ENCODE results near the gene SLC1A2.

The SLC1A2 gene

GRCh38 chr11:35218956-35219355 lies 200.4 kb downstream of the SLC1A2 start:
- no peak for DNase-seq (ENCODE audit: low spot score)

DNA sequence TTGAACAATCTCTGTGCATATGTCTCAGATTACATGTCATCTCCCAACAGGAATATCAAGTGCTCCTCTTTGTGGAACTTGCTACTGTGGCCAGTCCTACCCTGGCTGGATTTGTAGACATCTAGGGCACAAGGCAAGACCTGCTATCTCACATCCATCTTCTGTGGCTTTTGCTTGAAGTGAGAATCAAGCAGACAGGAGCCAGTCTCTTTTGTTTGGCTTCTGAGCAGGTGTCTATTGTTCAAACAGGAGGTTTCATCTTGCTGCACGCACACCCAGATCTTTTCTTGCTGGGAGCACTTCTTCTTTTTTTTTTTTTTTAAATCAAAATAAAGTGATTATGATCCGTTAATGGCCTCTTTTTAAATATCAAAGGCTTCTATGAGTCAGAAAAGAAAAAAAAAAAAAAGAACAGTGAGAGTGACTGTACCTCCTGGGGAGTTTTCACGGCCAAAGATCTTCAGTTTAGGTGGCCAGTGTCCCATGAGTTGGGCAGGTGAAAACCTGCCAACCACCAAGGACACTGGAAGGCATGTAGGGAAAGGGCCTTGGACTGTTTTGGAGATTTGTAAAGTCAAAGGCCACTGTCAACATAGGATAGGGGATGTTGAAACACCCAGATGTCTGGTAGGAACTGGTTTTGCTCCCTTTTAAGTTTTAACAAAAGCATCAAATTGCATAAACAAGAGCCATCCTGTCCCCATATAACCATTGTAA lies 202.2 kb downstream of the SLC1A2 start:
- DNase-seq (ENCODE audit: low spot score) = no peak

GRCh38 chr11:35215945-35216344 lies 203.4 kb downstream of the SLC1A2 start:
- DNase-seq (ENCODE audit: low spot score) = no peak

DNA sequence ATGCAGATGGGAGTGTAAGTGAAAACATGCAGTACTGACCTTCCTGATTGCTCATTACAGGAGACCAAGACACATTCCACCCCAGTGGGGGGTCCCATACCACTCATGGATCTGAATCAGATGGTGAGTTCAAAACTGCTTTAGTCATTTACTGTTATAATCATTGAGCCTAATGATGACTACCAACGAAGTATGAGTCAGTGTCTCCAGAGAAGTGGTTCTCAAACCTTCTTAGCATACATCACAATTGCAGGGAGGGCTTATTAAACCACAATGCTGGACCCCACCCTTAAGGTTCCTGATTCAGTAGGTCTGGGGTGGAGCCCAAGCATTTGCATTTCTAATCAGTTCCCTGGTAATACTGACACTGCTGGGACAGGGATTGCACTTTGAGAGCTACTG lies 204.6 kb downstream of the SLC1A2 start:
- DNase-seq (ENCODE audit: low spot score) = no peak

GRCh38 chr11:35214226-35214770 lies 205.1 kb downstream of the SLC1A2 start:
- DNase-seq (ENCODE audit: low spot score) = no peak

DNA sequence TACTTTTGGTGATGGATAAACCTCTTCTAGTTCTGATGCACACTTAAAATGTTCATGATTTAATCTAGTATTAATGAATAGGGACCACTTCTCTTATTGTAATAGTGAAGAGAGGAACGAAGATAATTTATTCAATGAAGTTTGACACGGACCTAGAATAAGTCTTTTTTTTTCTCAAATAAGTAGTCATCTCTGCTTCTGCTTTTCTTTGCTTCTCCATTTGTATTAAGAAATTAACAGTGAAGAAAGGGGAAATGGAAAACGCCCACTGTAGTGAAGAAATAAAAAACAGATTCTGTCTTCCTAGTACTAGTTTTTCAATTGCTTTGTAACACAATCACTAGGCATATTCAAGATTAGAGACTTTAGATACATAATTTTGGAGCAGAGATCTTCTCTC lies 207.4 kb downstream of the SLC1A2 start:
- DNase-seq (ENCODE audit: low spot score) = no peak

GRCh38 chr11:35210876-35211546 lies 208.3 kb downstream of the SLC1A2 start:
- no peak for DNase-seq (ENCODE audit: low spot score)

DNA sequence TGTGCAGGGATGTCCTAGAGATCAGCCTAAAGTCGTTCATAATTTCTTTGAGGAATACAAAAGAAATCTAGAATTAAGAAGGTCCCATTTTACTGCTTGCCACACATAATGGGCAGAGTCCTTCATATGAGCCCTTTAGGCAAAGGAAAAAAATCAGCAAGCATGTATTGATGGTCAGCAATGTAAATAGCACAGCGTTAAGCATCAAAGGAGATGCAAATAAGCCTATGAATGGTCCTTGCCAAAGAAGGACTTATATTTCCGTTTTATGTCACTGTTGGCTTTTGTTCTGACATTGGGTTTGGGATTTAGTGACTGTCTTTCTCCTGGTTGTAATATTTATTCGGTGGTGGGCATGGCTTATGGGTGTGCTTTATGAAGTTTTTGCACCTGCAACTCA lies 210.6 kb downstream of the SLC1A2 start:
- no peak for DNase-seq (ENCODE audit: low spot score)

- DNase-seq (ENCODE audit: low spot score) = no peak
These were observed 211.6 kb downstream of the SLC1A2 start for GRCh38 chr11:35207471-35208403.

- DNase-seq (ENCODE audit: low spot score) = no peak
These were observed 212.7 kb downstream of the SLC1A2 start for GRCh38 chr11:35206616-35207015.

DNA sequence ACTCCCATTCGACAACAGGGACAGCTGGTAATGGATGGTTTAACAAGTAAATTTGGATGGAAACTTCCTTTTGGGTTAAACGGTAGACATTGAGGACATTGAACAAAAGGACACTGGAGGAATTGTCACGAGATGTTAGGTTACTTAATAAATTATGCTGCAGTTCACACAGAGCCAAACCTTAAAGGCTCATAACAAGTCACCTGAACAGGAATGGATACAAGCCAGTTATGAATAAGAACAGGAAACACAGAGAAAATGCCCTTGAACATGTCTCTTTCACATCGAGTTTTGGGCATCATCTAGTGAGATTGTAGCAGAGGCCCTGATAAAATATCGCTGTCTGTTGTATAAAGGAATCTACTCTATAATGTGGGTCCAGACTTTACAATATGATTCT lies 214.7 kb downstream of the SLC1A2 start:
- DNase-seq (ENCODE audit: low spot score) = no peak

Data from COLO829 (cell line).